Spleen (tissue), 11 donors: ENCODE results near the gene KCNC3. TPM values are rescaled to one million over a fixed set of nuclear protein-coding genes. Genes with fewer than 3 reads are reported as not detected.

ENCODE experiments used
- DNase-seq: peaks from one replicate; pipeline ENCODE4 v3.0.0-alpha.2; 2020
- H3K27ac ChIP-seq, 8 donors: fragments of 200-600 bp; sonication (generic) in 7 of 8; 1 replicate in 4 of 8; 2 replicates in 4 of 8; pipeline versions ENCODE4 v1.5.0 to v1.8.0; 2016 to 2021; ENCODE audit warnings: inconsistent platforms in 4 of 8, mild to moderate bottlenecking in 4 of 8, moderate library complexity in 1 of 8
- H3K27me3 ChIP-seq, 7 donors: fragments of 200-600 bp; sonication (generic) in 6 of 7; replicated peaks in 1 of 7; 1 replicate in 4 of 7; 2 replicates in 3 of 7; pipeline versions ENCODE4 v1.5.0 to v1.8.0; 2016 to 2021; ENCODE audit warnings: inconsistent platforms in 3 of 7, mild to moderate bottlenecking in 1 of 7
- H3K36me3 ChIP-seq, 6 donors: fragments of 200-600 bp; sonication (generic) in 5 of 6; 1 replicate in 4 of 6; 2 replicates in 2 of 6; pipeline versions ENCODE4 v1.5.0 to v1.8.0; 2016 to 2021; ENCODE audit warnings: inconsistent platforms in 2 of 6
- H3K4me1 ChIP-seq, 6 donors: fragments of 200-600 bp; sonication (generic) in 5 of 6; 1 replicate in 3 of 6; 2 replicates in 3 of 6; pipeline versions ENCODE4 v1.5.0 to v1.8.0; 2016 to 2021; ENCODE audit warnings: inconsistent platforms in 3 of 6
- H3K4me3 ChIP-seq, 8 donors: fragments of 200-600 bp; sonication (generic) in 7 of 8; 1 replicate in 4 of 8; 2 replicates in 4 of 8; pipeline versions ENCODE4 v1.5.0 to v1.8.0; 2016 to 2021; ENCODE audit warnings: inconsistent platforms in 4 of 8, mild to moderate bottlenecking in 4 of 8, moderate library complexity in 2 of 8
- H3K9me3 ChIP-seq, 8 donors: fragments of 200-600 bp; sonication (generic) in 7 of 8; 1 replicate in 4 of 8; 2 replicates in 4 of 8; pipeline versions ENCODE4 v1.5.0 to v1.8.0; 2016 to 2021; ENCODE audit warnings: inconsistent platforms in 4 of 8
- CTCF ChIP-seq, 11 experiments: fragments of 200-600 bp in 7 of 11; fragments of 450-650 bp in 4 of 11; sonication (generic) in 4 of 11; IDR thresholded peaks in 8 of 11; conservative IDR thresholded peaks in 3 of 11; 1 replicate in 7 of 11; 2 replicates in 4 of 11; pipeline versions ENCODE4 v1.4.0 to v1.8.0; 2016 to 2021; ENCODE audit warnings: antibody characterized with exemption in 11 of 11, inconsistent platforms in 4 of 11, mild to moderate bottlenecking in 1 of 11
- POLR2A ChIP-seq, 3 donors: fragments of 450-650 bp; IDR thresholded peaks; one replicate each; pipeline ENCODE4 v1.5.1; 2017; ENCODE audit warnings: antibody characterized with exemption in 3 of 3, mild to moderate bottlenecking in 1 of 3
- POLR2AphosphoS5 ChIP-seq, 3 donors: sonication (generic); formaldehyde crosslinking; IDR thresholded peaks; one replicate each; pipeline ENCODE4 v1.5.1; 2017; ENCODE audit warnings: antibody characterized with exemption in 3 of 3
- WGBS, 5 donors: extraction: QIAGEN DNeasy Blood & Tissue Kit in 3 of 5; methylation state at CpG; one replicate each; pipeline versions ENCODE4 v1.1.5 to v1.1.7; 2013 to 2018; 5-methylcytosine and 5-hydroxymethylcytosine counted together
- intact Hi-C: fragments of 100-400 bp; cut with DNase I; formaldehyde crosslinking; loops from one replicate; pipeline ENCODE4 v1.15.0; 2023; ENCODE audit warnings: low total_unique reads
- polyA plus RNA-seq, 3 donors: library from polyadenylated mRNA; stranded (reverse); fragments of 200-250 nt; gene quantifications; one replicate each; pipeline ENCODE4 v1.2.1, GENCODE V29; 2013
- total RNA-seq, 7 donors: library from RNA; depleted of rRNA in 3 of 7; stranded (reverse); fragments of >200 nt in 3 of 7; fragmentation: NEBNext Ultra II Directional in 4 of 7; extraction: Animal tissue kit (Norgen Biotek cat#: 25700) in 4 of 7; gene quantifications; one replicate each; pipeline versions ENCODE4 v1.1.0 to v1.2.1, GENCODE V29; 2016 to 2021
- donor health status: healthy with polysubstance abuse.
- donor health status: DM: no; HTN: no; CAD: no; lungs with moderate emphysema.
- donor health status: DM: no; HTN: no; CAD: no.
- donor health status: Bipolar disorder and iron deficiency.
- donor health status: healthy.
- donor health status: DM: no; HTN: no; CAD: no.
- donor health status: DM: yes; HTN: yes; CAD: no.

The KCNC3 gene
- total and polyA plus RNA-seq, 10 donors, result 0.72 to 20.8 (median 5.2) TPM

- no peak for DNase-seq
- no peaks in the 10 kb centered on the region for H3K36me3 ChIP-seq
- peaks cover 6 to 82% (median 60%) of the 10 kb centered on the region in 6 donors for H3K4me1 ChIP-seq
- intact Hi-C loops, result no loop called here
- 1 to 19% (median 2%) methylated on average over 5 to 40 of the region's 40 CpGs for WGBS, 5 donors
- peaks cover 0 to 29% (median 0%) of the 10 kb centered on the region in 8 donors for H3K9me3 ChIP-seq
- H3K27ac ChIP-seq, result peak overlapping the region in 1 of 8 donors; percentile 87
- peaks cover 0 to 88% (median 60%) of the 10 kb centered on the region in 7 donors for H3K27me3 ChIP-seq
- TF ChIP-seq POLR2AphosphoS5 (IDR thresholded peaks at IDR 0.05) (peak; percentile 13 to 57 (median 53)), POLR2A (IDR thresholded peaks at IDR 0.05) (no peak), CTCF (IDR thresholded peaks at IDR 0.05 in 8 of 11, conservative IDR thresholded peaks at IDR 0.05 in 3 of 11) (peak in 1 of 11 experiments; percentile 35)
- peak overlapping the region in 4 of 8 donors; percentile 32 to 75 (median 40) for H3K4me3 ChIP-seq
These were observed 368 bp downstream of the KCNC3 start for GRCh38 chr19:50328873-50329145.

- WGBS, 5 donors, result 1 to 8% (median 4%) methylated on average over 27 to 104 of the region's 104 CpGs
- intact Hi-C loops, result no loop called here
These were observed 829 bp downstream of the KCNC3 start for GRCh38 chr19:50328224-50328872.

GRCh38 chr19:50327461-50328223, 1.5 kb downstream of the KCNC3 start:
- TF ChIP-seq CTCF (IDR thresholded peaks at IDR 0.05 in 8 of 11, conservative IDR thresholded peaks at IDR 0.05 in 3 of 11), result no peak
- no peak for TF ChIP-seq POLR2A (IDR thresholded peaks at IDR 0.05)
- TF ChIP-seq POLR2AphosphoS5 (IDR thresholded peaks at IDR 0.05), result no peak
- Histone ChIP-seq H3K27me3 (peaks cover 0 to 80% (median 52%) of the 10 kb centered on the region in 7 donors), H3K27ac (no peak overlapping the region), H3K9me3 (peaks cover 0 to 29% (median 0%) of the 10 kb centered on the region in 8 donors), H3K36me3 (peaks cover 0 to 11% (median 0%) of the 10 kb centered on the region in 6 donors), H3K4me3 (peak overlapping the region in 1 of 8 donors; percentile 75), H3K4me1 (peaks cover 6 to 70% (median 48%) of the 10 kb centered on the region in 6 donors)
- 14 to 26% (median 25%) methylated on average over 13 to 20 of the region's 20 CpGs for WGBS, 5 donors
- intact Hi-C loops, result no loop called here
- DNase-seq, result peak; percentile 66

More at GRCh38 chr19:50328224-50328872, 829 bp downstream of the KCNC3 start:
- Histone ChIP-seq H3K4me1 (peaks cover 6 to 77% (median 55%) of the 10 kb centered on the region in 6 donors), H3K27me3 (peaks cover 0 to 83% (median 59%) of the 10 kb centered on the region in 7 donors), H3K36me3 (peaks cover 0 to 4% (median 0%) of the 10 kb centered on the region in 6 donors), H3K9me3 (peaks cover 0 to 29% (median 0%) of the 10 kb centered on the region in 8 donors), H3K4me3 (peak overlapping the region in 7 of 8 donors; percentile 16 to 75 (median 32)), H3K27ac (peak overlapping the region in 3 of 8 donors; percentile 26 to 87 (median 26))
- TF ChIP-seq POLR2AphosphoS5 (IDR thresholded peaks at IDR 0.05) (no peak), CTCF (IDR thresholded peaks at IDR 0.05 in 8 of 11, conservative IDR thresholded peaks at IDR 0.05 in 3 of 11) (no peak), POLR2A (IDR thresholded peaks at IDR 0.05) (no peak)
- peak; percentile 86 for DNase-seq

- intact Hi-C loops, result no loop called here
- WGBS, 5 donors, result 35 to 44% (median 41%) methylated on average over 3 to 4 of the region's 4 CpGs
These were observed 2.2 kb downstream of the KCNC3 start for GRCh38 chr19:50327013-50327412.

More at GRCh38 chr19:50327013-50327412, 2.2 kb downstream of the KCNC3 start:
- H3K4me1 ChIP-seq, result peaks cover 5 to 64% (median 42%) of the 10 kb centered on the region in 6 donors
- H3K9me3 ChIP-seq, result peaks cover 0 to 29% (median 0%) of the 10 kb centered on the region in 8 donors
- peaks cover 0 to 75% (median 47%) of the 10 kb centered on the region in 7 donors for H3K27me3 ChIP-seq
- TF ChIP-seq POLR2A (IDR thresholded peaks at IDR 0.05) (no peak), POLR2AphosphoS5 (IDR thresholded peaks at IDR 0.05) (no peak), CTCF (IDR thresholded peaks at IDR 0.05 in 8 of 11, conservative IDR thresholded peaks at IDR 0.05 in 3 of 11) (no peak)
- no peak overlapping the region for H3K27ac ChIP-seq
- peak overlapping the region in 1 of 8 donors; percentile 75 for H3K4me3 ChIP-seq
- DNase-seq, result no peak
- peaks cover 0 to 11% (median 0%) of the 10 kb centered on the region in 6 donors for H3K36me3 ChIP-seq
